ENCODE measurements around the gene TBL1X. TPM values are rescaled to one million over a fixed set of nuclear protein-coding genes. Genes with fewer than 3 reads are reported as not detected.
"Not testable (repeated sequence)": the region's sequence is repeated elsewhere in the genome, so short reads cannot be mapped to it uniquely, and the experiment has no call there.

Gene TBL1X
- total and polyA plus RNA-seq, 7 donors: 6.5 to 25.8 (median 16.1) TPM

GRCh38 chrX:9443327-9443726, 21.5 kb upstream of the TBL1X start:
- TF ChIP-seq POLR2A (IDR thresholded peaks at IDR 0.05) (no peak), POLR2AphosphoS5 (IDR thresholded peaks at IDR 0.05) (no peak), CTCF (IDR thresholded peaks at IDR 0.05) (no peak), EP300 (IDR thresholded peaks at IDR 0.05) (no peak)
- H3K27me3 ChIP-seq: no peaks in the 10 kb centered on the region
- no peak overlapping the region for H3K4me3 ChIP-seq
- DNase-seq: no peak
- H3K9me3 ChIP-seq: no peaks in the 10 kb centered on the region
- no peaks in the 10 kb centered on the region for H3K36me3 ChIP-seq
- H3K27ac ChIP-seq: no peak overlapping the region
- WGBS, 2 donors: 91 to 98% methylated on average over 20 of the region's 20 CpGs
- intact Hi-C loops (cut with DNase I): no loop called here
- H3K4me1 ChIP-seq: peaks cover 0 to 11% (median 8%) of the 10 kb centered on the region in 4 donors

- Histone ChIP-seq H3K27me3 (no peaks in the 10 kb centered on the region), H3K4me3 (no peak overlapping the region), H3K27ac (no peak overlapping the region), H3K4me1 (no peaks in the 10 kb centered on the region), H3K36me3 (no peaks in the 10 kb centered on the region), H3K9me3 (no peaks in the 10 kb centered on the region)
- TF ChIP-seq POLR2AphosphoS5 (IDR thresholded peaks at IDR 0.05) (no peak), CTCF (IDR thresholded peaks at IDR 0.05) (no peak), POLR2A (IDR thresholded peaks at IDR 0.05) (no peak), EP300 (IDR thresholded peaks at IDR 0.05) (no peak)
- no peak for DNase-seq
- 69 to 80% methylated on average over 1 of the region's 1 CpG for WGBS, 2 donors
- intact Hi-C loops (cut with DNase I): no loop called here
Measured at GRCh38 chrX:9447906-9448305, 17.0 kb upstream of the TBL1X start.

DNA sequence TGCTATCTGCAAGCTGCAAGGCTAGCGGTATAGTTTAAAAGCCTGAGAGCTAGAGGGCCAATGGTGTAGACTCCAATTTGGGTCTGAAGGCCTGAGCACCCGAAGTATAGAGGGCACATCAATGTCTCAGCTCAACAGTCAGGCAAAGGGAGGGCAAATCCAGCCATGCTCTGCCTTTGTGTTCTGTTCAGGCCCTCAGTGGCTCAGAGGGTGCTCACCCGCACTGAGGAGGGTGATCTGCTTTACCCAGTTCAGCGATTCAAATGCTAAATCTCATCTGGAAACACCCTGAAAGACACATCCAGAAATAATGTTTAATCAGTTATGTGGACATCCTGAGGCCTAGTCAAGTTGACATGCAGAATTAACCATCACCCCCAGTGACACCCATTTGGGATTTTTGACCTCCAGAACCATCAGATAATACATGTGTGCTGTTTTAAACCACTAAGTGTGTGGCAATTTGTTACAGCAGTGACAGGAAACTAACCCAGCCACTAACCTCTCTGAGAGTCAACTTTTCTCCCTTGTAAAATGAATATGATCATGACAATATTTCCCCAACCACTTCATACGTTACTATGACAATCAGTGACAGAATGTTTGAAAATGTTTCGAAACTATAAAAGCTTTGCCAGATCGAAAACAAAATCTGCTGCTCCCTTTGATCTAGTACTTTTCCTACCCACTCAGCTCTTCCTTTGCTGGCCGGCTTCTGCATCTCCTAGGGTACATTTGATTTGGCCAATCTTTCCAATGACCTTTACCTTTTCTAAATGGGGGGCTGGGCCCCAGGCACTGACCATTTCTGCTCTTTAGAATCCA, 8.4 kb upstream of the TBL1X start:
- TF ChIP-seq POLR2A (IDR thresholded peaks at IDR 0.05) (no peak), CTCF (IDR thresholded peaks at IDR 0.05) (no peak), EP300 (IDR thresholded peaks at IDR 0.05) (no peak), POLR2AphosphoS5 (IDR thresholded peaks at IDR 0.05) (no peak)
- no peaks in the 10 kb centered on the region for H3K36me3 ChIP-seq
- WGBS, 2 donors: 71 to 86% methylated on average over 8 of the region's 8 CpGs

DNA sequence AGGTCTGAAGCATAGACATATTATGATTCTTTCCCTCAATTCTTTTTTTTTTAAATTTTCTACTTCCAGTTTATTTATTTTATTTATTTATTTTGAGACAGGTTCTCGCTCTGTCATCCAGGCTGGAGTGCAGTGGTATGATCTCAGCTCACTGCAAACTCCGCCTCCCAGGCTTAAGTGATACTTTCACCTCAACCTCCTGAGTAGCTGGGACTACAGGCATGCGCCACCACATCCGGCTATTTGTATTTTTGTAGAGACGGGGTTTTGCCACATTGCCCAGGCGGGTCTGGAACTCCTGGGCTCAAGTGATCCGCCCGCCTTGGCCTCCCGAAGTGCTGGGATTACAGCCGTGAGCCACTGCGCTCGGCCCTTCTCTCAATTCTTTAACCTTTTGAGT, 6.8 kb upstream of the TBL1X start:
- H3K4me1 ChIP-seq; intact Hi-C loops (cut with DNase I); H3K27me3 ChIP-seq; H3K27ac ChIP-seq; H3K36me3 ChIP-seq; H3K4me3 ChIP-seq; H3K9me3 ChIP-seq; DNase-seq: not testable (repeated sequence)
- WGBS, 2 donors: 92 to 94% methylated on average over 12 of the region's 12 CpGs

More for the DNA sequence above, 8.4 kb upstream of the TBL1X start:
- H3K4me1 ChIP-seq: no peaks in the 10 kb centered on the region
- H3K27me3 ChIP-seq: no peaks in the 10 kb centered on the region
- H3K9me3 ChIP-seq: no peaks in the 10 kb centered on the region
- no peak for DNase-seq
- H3K4me3 ChIP-seq: no peak overlapping the region
- intact Hi-C loops (cut with DNase I): no loop called here
- H3K27ac ChIP-seq: no peak overlapping the region

GRCh38 chrX:9458516-9459078, 6.3 kb upstream of the TBL1X start:
- no peak for DNase-seq
- intact Hi-C loops (cut with DNase I): no loop called here
- WGBS, 2 donors: 49 to 74% methylated on average over 2 of the region's 2 CpGs

More at GRCh38 chrX:9458516-9459078, 6.3 kb upstream of the TBL1X start:
- no peak overlapping the region for H3K27ac ChIP-seq
- no peaks in the 10 kb centered on the region for H3K9me3 ChIP-seq
- TF ChIP-seq CTCF (IDR thresholded peaks at IDR 0.05): no peak
- no peak for TF ChIP-seq POLR2A (IDR thresholded peaks at IDR 0.05)
- no peak for TF ChIP-seq POLR2AphosphoS5 (IDR thresholded peaks at IDR 0.05)
- no peak for TF ChIP-seq EP300 (IDR thresholded peaks at IDR 0.05)
- peaks cover 0 to 11% (median 7%) of the 10 kb centered on the region in 4 donors for H3K4me1 ChIP-seq
- H3K4me3 ChIP-seq: no peak overlapping the region
- H3K36me3 ChIP-seq: no peaks in the 10 kb centered on the region
- no peaks in the 10 kb centered on the region for H3K27me3 ChIP-seq
